G401 (cell line): Measurements from ENCODE around the gene PREX1. TPM values are rescaled to one million over a fixed set of nuclear protein-coding genes. Genes with fewer than 3 reads are reported as not detected.
"Not testable (repeated sequence)": the region's sequence is repeated elsewhere in the genome, so short reads cannot be mapped to it uniquely, and the experiment has no call there.

Experiments
- DNase-seq: peaks from one replicate; pipeline ENCODE4 v3.0.0-alpha.2; 2015; ENCODE audit warnings: low spot score
- in situ Hi-C: cut with HindIII; loops from 2 replicates; pipeline ENCODE4 v1.10.0; 2016; ENCODE audit warnings: low sequenced_read_pairs, mixed read lengths
- total RNA-seq: library from RNA; depleted of rRNA; stranded (reverse); fragments of >200 nt; shearing (Covaris generic); gene quantifications from 2 replicates; pipeline ENCODE4 v1.2.3, GENCODE V29; 2014

The PREX1 gene
- total RNA-seq, 1 experiment from 2014 or later: 6.1 TPM

DNA sequence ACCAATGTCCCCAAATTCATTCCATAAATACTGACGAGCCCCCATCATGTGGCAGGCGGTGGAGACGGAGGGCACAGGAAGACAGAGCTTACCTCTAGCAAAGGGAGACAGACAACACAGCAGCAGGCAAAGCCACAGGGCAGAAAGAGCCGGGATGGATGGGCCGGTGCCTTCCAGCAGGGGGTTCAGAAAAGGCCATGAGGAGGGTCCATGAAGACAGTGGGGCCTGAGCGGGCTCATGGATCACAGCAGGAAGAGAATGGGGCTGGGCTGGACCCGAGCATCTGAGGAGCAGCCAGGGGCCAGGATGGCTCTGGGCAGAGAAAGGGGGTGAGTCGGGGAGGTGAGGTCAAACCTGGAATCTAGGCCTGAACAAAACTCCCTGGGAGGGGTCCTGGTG lies 42.0 kb downstream of the PREX1 start:
- in situ Hi-C loops: no loop called here
- no peak for DNase-seq

GRCh38 chr20:48785256-48785655 lies 42.5 kb downstream of the PREX1 start:
- DNase-seq: no peak
- in situ Hi-C loops: no loop called here

GRCh38 chr20:48784273-48784641 lies 43.5 kb downstream of the PREX1 start:
- in situ Hi-C loops: no loop called here

GRCh38 chr20:48783533-48784272 lies 44.1 kb downstream of the PREX1 start:
- DNase-seq: no peak
- in situ Hi-C loops: no loop called here

More at GRCh38 chr20:48784273-48784641, 43.5 kb downstream of the PREX1 start:
- no peak for DNase-seq

DNA sequence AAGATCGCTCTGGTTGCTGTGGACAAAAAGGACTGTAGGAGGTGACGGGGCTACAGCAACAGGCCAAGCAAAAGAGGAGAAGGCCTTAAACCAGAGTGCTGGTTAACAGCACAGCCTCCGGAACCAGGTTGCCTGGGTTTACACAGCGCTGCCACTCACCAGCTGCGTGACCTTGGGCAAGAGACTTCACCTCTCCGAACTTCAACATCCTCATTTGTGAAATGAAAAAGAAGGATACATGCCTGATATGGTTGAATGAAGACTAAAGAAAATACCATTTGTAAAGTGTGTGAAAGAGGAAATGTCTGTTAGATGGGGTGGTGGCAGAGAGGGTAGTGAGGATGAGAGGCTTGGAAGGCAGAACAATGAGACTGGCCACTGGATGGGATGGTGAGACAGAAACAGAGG lies 44.9 kb downstream of the PREX1 start:
- DNase-seq: no peak
- in situ Hi-C loops: no loop called here

GRCh38 chr20:48782053-48782452 lies 45.7 kb downstream of the PREX1 start:
- in situ Hi-C loops: no loop called here
- DNase-seq: no peak

- DNase-seq: no peak
- in situ Hi-C loops: no loop called here
Measured at GRCh38 chr20:48781634-48782033, 46.2 kb downstream of the PREX1 start.

GRCh38 chr20:48779435-48779834 lies 48.4 kb downstream of the PREX1 start:
- in situ Hi-C loops: no loop called here
- no peak for DNase-seq

DNA sequence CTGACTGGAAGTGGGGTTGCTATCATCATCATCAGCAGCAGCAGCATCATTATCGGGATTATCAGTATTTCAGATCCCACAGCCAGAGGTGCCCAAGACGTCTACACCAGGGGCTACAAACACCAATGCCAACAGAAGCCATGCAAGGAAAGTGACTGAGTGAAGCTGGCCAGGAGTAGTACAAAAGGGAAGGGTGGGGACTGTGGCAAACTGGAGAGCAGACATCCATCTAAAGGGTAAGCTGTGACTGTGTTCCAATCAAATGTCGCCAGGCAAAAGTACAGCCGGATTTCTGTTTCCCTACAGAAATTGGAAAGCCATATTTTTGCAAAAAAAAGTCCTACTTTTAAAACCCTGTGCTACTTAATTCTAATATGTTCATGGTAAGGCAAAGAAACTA lies 50.0 kb downstream of the PREX1 start:
- in situ Hi-C loops: no loop called here

GRCh38 chr20:48777005-48777404 lies 50.8 kb downstream of the PREX1 start:
- in situ Hi-C loops: no loop called here
- DNase-seq: no peak

More for the DNA sequence above, 50.0 kb downstream of the PREX1 start:
- no peak for DNase-seq

- DNase-seq: no peak
- in situ Hi-C loops: no loop called here
Measured at GRCh38 chr20:48776306-48776705, 51.5 kb downstream of the PREX1 start.

GRCh38 chr20:48775545-48775944 lies 52.3 kb downstream of the PREX1 start:
- in situ Hi-C loops, DNase-seq: not testable (repeated sequence)

DNA sequence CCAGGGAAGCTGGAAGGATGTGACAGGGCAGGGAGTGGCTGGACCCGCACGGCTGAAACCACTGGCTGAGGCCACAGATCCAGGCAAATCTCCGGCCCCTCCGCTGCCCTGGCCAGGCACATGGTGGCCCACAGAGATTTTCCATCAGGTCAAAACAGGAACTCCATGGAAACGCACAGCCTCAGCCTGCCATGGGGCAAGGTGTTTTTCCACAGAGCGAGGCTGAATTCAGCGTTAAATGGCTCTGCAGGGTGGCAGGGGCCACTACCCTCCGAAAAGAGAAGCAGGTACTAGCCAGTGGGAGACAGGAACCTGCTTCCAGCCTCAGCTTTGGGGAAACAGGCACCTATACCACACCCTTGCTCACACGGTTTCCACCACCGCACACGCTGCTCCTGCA lies 53.1 kb downstream of the PREX1 start:
- DNase-seq: no peak
- in situ Hi-C loops: no loop called here

DNA sequence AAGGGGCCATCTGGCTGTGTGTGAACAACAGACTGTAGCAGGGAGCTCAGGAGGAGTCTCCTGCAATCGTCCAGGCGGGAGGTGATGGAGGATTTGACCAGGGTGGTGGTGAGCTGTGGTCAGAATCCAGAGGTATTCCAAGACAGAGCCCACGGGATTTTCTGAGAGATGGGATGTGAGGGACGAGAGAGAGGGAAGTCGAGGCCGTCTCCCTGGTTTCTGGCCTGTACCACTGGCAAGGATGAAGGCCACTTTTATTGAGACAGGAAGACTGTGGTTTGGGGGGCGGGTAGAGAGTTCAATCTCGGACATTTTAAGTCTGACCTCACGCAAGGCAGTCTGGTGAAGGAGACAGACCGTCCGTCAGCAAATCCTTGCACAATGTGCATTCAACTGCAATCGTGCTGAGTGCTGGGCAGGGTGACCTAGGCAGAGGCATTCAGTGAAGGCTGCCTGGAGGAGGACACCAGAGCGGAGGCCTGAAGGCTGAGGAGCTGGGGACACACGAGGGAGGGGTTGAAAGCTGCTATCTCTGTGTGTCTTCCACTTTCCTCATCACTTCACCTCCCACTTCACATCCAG lies 53.9 kb downstream of the PREX1 start:
- no peak for DNase-seq
- in situ Hi-C loops: no loop called here

DNA sequence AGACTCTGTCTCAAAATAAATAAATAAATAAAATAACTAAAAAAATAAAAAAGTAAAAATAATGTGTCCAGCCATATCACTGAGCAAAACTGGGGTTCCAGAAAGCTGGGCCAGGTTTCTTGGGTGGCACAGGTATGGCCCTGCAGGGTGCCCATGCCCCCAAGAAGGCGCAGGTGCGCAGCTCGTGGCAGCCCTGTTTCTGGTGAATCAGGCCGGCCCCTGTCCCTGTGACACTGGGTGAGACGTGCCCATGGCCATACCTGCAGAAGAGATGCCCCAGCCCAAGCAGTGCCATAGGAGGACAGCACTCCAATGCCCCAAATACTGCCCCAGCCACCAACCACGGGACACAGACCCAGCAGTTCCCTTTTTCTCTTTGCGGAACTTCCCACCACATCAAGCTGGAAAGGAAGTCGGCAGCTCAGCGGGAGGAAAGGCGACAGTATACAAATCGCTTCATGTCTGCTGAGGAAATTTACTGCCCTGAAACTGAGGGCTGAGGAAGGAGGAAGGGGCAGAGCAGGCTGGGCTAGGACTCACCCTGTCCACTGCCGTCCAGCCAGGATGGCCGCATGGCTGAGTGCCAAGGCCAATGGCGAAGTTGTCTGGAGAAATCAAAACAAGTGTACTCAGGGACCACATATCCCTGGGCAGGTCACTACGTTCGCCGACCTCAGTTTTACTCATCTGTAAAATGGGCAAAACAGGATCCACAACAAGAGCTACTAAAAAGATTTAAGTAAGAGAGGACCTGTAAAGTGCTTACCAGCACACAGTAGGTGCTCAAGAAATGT lies 55.4 kb downstream of the PREX1 start:
- in situ Hi-C loops: no loop called here
- DNase-seq: no peak

- in situ Hi-C loops: no loop called here
- no peak for DNase-seq
Measured at GRCh38 chr20:48771542-48771941, 56.3 kb downstream of the PREX1 start.

GRCh38 chr20:48770700-48771442 lies 56.9 kb downstream of the PREX1 start:
- in situ Hi-C loops: no loop called here
- no peak for DNase-seq

GRCh38 chr20:48769069-48769983 lies 58.5 kb downstream of the PREX1 start:
- in situ Hi-C loops: no loop called here
- no peak for DNase-seq
